ENCODE results near the gene OR4D9. TPM values are rescaled to one million over a fixed set of nuclear protein-coding genes. Genes with fewer than 3 reads are reported as not detected.

The OR4D9 gene
- total and polyA plus RNA-seq, 2 donors (not counting 3 experiments of a cell fraction or from before 2014, with no cell fraction given) = not detected

DNA sequence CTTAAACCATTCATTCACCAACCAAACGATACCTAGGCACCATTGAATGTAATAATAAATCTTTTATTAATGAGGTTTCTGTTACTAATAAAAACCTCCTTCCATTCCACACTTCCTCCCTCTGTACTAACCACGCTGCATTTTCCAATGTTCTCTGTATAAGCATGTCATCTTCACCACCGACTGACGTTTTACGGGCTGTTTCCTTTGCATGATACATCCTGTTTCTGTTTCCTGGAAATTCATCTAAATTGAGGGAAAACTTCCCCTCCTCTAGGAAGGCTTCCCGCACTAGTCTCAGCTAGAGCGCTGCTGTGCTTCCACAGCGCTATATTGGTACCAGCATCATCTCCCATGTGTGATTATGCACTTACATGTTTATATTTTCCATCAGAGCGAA, 36.2 kb upstream of the OR4D9 start:
- no TSS peak for BruUV-seq (replicated peaks)
- H2AFZ ChIP-seq (ENCODE audit: low read depth, low read length) = no peak overlapping the region
- no peak overlapping the region for H3K9ac ChIP-seq (replicated peaks; ENCODE audit: extremely low read depth, insufficient read depth, low read length)
- TF ChIP-seq, protein P1, sequence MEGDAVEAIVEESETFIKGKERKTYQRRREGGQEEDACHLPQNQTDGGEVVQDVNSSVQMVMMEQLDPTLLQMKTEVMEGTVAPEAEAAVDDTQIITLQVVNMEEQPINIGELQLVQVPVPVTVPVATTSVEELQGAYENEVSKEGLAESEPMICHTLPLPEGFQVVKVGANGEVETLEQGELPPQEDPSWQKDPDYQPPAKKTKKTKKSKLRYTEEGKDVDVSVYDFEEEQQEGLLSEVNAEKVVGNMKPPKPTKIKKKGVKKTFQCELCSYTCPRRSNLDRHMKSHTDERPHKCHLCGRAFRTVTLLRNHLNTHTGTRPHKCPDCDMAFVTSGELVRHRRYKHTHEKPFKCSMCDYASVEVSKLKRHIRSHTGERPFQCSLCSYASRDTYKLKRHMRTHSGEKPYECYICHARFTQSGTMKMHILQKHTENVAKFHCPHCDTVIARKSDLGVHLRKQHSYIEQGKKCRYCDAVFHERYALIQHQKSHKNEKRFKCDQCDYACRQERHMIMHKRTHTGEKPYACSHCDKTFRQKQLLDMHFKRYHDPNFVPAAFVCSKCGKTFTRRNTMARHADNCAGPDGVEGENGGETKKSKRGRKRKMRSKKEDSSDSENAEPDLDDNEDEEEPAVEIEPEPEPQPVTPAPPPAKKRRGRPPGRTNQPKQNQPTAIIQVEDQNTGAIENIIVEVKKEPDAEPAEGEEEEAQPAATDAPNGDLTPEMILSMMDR (IDR thresholded peaks at IDR 0.05; ENCODE audit: extremely low read depth in 1 of 2, insufficient read depth in 1 of 2, low read depth in 1 of 2, low read length in 2 of 2) = no peak
- no peak for TF ChIP-seq POLR2AphosphoS5 (IDR thresholded peaks at IDR 0.05; ENCODE audit: insufficient read depth, low read depth, low read length)
- TF ChIP-seq EZH2 (IDR thresholded peaks at IDR 0.05; ENCODE audit: borderline replicate concordance, low read depth, low read length, severe bottlenecking) = no peak
- no peak for TF ChIP-seq POLR2A (IDR thresholded peaks at IDR 0.05; ENCODE audit: low read depth, low read length)
- TF ChIP-seq, protein P2, sequence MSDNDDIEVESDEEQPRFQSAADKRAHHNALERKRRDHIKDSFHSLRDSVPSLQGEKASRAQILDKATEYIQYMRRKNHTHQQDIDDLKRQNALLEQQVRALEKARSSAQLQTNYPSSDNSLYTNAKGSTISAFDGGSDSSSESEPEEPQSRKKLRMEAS (IDR thresholded peaks at IDR 0.05; ENCODE audit: insufficient read depth, insufficient read length) = no peak
- TF ChIP-seq JUN (IDR thresholded peaks at IDR 0.05; ENCODE audit: borderline replicate concordance, insufficient read depth, insufficient read length, low read depth) = no peak
- FAIRE-seq (no peak), DNase-seq (ENCODE audit: low read depth, low spot score) (no peak)
- no peaks in the 10 kb centered on the region for H4K20me1 ChIP-seq (replicated peaks; ENCODE audit: control insufficient read depth, extremely low read depth, insufficient read depth, low read length)
- H3K9me3 ChIP-seq (replicated peaks; ENCODE audit: control insufficient read depth, insufficient read depth, low read length) = no peaks in the 10 kb centered on the region
- H3K4me2 ChIP-seq (ENCODE audit: insufficient read depth, low read length) = no peak overlapping the region
- dilution Hi-C loops (cut with MboI; ENCODE audit: extremely low pct_ligation_motif_present, low sequenced_read_pairs) = no loop called here
- H3K27me3 ChIP-seq (ENCODE audit: control insufficient read depth in 2 of 2, insufficient read depth in 2 of 2, low read length in 2 of 2) = no peaks in the 10 kb centered on the region
- no peak overlapping the region for H3K4me3 ChIP-seq (replicated peaks in 1 of 3; ENCODE audit: insufficient read depth in 1 of 3, low read depth in 1 of 3, low read length in 3 of 3)
- H3K4me1 ChIP-seq (ENCODE audit: control insufficient read depth, extremely low read depth, insufficient read depth, low read length) = no peaks in the 10 kb centered on the region
- ChIA-PET POLR2A (no interaction called here), CTCF (no interaction called here)
- no peaks in the 10 kb centered on the region for H3K36me3 ChIP-seq (ENCODE audit: control insufficient read depth in 2 of 2, extremely low read depth in 1 of 2, insufficient read depth in 2 of 2, low read length in 2 of 2)
- H3K79me2 ChIP-seq (ENCODE audit: control insufficient read depth, insufficient read depth, low read length) = no peaks in the 10 kb centered on the region
- intact Hi-C loops (cut with micrococcal nuclease) = no loop called here
- H3K9me1 ChIP-seq (replicated peaks; ENCODE audit: control insufficient read depth, extremely low read depth, insufficient read depth, low read length) = no peaks in the 10 kb centered on the region
- no peak overlapping the region for H3K27ac ChIP-seq (ENCODE audit: insufficient read depth, low read depth, low read length)

DNA sequence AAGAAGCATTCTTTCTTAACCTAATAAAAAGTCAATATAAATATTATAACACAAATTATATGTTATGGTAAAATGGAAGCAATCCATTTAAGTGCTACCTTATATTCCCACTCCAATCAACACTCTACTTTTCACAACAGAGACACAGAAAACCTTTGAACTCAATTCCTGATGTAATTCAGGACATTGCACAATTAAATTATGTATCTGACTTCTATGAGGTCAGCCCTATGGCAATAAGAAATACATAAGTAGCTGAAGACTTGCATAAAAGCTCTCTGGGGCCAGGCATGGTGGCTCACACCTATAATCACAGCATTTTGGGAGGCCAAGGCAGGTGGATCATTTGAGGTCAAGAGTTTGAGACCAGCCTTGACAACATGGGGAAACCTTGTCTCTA, 31.4 kb upstream of the OR4D9 start:
- Histone ChIP-seq H3K79me2 (ENCODE audit: control insufficient read depth, insufficient read depth, low read length) (no peaks in the 10 kb centered on the region), H3K9ac (replicated peaks; ENCODE audit: extremely low read depth, insufficient read depth, low read length) (no peak overlapping the region), H3K4me3 (replicated peaks in 1 of 3; ENCODE audit: insufficient read depth in 1 of 3, low read depth in 1 of 3, low read length in 3 of 3) (no peak overlapping the region), H2AFZ (ENCODE audit: low read depth, low read length) (no peak overlapping the region), H3K9me3 (replicated peaks; ENCODE audit: control insufficient read depth, insufficient read depth, low read length) (no peaks in the 10 kb centered on the region), H4K20me1 (replicated peaks; ENCODE audit: control insufficient read depth, extremely low read depth, insufficient read depth, low read length) (no peaks in the 10 kb centered on the region), H3K27me3 (ENCODE audit: control insufficient read depth in 2 of 2, insufficient read depth in 2 of 2, low read length in 2 of 2) (no peaks in the 10 kb centered on the region), H3K9me1 (replicated peaks; ENCODE audit: control insufficient read depth, extremely low read depth, insufficient read depth, low read length) (no peaks in the 10 kb centered on the region), H3K4me1 (ENCODE audit: control insufficient read depth, extremely low read depth, insufficient read depth, low read length) (no peaks in the 10 kb centered on the region), H3K4me2 (ENCODE audit: insufficient read depth, low read length) (no peak overlapping the region), H3K27ac (ENCODE audit: insufficient read depth, low read depth, low read length) (no peak overlapping the region), H3K36me3 (ENCODE audit: control insufficient read depth in 2 of 2, extremely low read depth in 1 of 2, insufficient read depth in 2 of 2, low read length in 2 of 2) (no peaks in the 10 kb centered on the region)
- TF ChIP-seq MYC (IDR thresholded peaks at IDR 0.05; ENCODE audit: low read depth, low read length) (no peak), EZH2 (IDR thresholded peaks at IDR 0.05; ENCODE audit: borderline replicate concordance, low read depth, low read length, severe bottlenecking) (no peak), POLR2AphosphoS5 (IDR thresholded peaks at IDR 0.05; ENCODE audit: insufficient read depth, low read depth, low read length) (no peak), GATA2 (IDR thresholded peaks at IDR 0.05; ENCODE audit: insufficient read depth, insufficient read length, low read depth, low read length) (no peak), JUN (IDR thresholded peaks at IDR 0.05; ENCODE audit: borderline replicate concordance, insufficient read depth, insufficient read length, low read depth) (no peak), FOS (IDR thresholded peaks at IDR 0.05; ENCODE audit: borderline replicate concordance, insufficient read depth, low read length) (no peak), POLR2A (IDR thresholded peaks at IDR 0.05; ENCODE audit: low read depth, low read length) (no peak)
- TF ChIP-seq, protein P2 (IDR thresholded peaks at IDR 0.05; ENCODE audit: insufficient read depth, insufficient read length) = no peak
- TF ChIP-seq, protein P1 (IDR thresholded peaks at IDR 0.05; ENCODE audit: extremely low read depth in 1 of 2, insufficient read depth in 1 of 2, low read depth in 1 of 2, low read length in 2 of 2) = no peak
- dilution Hi-C loops (cut with MboI; ENCODE audit: extremely low pct_ligation_motif_present, low sequenced_read_pairs) (no loop called here), intact Hi-C loops (cut with micrococcal nuclease) (no loop called here)
- no TSS peak for BruUV-seq (replicated peaks)
- no peak for FAIRE-seq
- no peak for DNase-seq (ENCODE audit: low read depth, low spot score)
- ChIA-PET POLR2A (no interaction called here), CTCF (no interaction called here)

Data from endothelial cell of umbilical vein (primary cell).